ENCODE measurements around the gene RNF130.
"Not testable (repeated sequence)": the region's sequence is repeated elsewhere in the genome, so short reads cannot be mapped to it uniquely, and the experiment has no call there.

RNF130 gene

DNA sequence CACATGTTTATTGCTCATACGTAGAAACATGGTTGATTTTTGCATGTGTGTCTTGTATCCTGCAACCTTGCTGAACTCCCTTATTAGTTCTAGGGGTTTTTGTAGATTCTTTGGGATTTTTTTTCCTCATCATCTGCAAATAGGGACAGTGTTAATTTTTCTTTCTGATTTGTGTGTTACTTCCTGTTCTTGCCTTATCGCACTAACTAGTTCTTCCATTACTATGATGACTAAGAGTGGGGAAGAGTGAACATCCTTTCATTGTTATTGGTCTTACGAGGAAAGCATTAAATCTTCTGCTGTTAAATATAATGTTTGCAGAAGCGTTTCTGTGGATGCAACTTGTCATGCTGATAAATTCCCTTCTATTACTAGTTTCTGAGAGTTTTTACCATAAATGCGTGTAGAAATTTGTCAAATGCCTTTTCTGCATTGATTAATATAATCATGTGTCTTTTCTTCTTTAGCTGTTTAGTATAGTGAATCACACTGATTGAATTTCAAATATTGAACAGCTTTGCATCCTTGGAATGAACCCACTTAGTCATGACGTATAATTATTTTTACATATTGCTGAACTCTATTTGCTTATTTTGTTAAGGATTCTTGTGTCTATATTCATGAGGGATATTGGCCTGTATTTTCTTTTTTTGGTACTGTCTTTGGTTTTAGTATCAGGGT, 32.1 kb upstream of the RNF130 start:
- no peak for DNase-seq (ENCODE audit: low read depth in 1 of 2, low spot score in 1 of 2)

DNA sequence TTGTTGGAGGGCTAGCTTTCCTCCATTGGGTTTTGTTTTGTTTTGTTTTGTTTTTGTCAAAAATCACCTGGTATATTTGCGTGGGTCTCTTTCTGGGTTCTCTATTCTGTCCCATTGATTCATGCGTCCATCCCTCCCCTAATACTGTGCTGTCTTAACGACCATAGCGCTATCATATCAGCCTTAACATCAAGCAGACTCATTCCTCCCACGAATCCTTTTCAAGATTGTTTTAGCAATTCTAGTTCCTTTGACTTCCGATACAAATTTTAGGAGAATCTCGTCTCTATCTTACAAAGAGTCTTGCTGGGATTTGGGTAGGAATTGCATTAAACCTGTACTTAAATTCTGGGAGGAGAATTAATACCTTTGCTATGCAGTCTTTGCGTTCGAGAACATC, 31.1 kb upstream of the RNF130 start:
- DNase-seq (ENCODE audit: low read depth in 1 of 2, low spot score in 1 of 2) = no peak

DNA sequence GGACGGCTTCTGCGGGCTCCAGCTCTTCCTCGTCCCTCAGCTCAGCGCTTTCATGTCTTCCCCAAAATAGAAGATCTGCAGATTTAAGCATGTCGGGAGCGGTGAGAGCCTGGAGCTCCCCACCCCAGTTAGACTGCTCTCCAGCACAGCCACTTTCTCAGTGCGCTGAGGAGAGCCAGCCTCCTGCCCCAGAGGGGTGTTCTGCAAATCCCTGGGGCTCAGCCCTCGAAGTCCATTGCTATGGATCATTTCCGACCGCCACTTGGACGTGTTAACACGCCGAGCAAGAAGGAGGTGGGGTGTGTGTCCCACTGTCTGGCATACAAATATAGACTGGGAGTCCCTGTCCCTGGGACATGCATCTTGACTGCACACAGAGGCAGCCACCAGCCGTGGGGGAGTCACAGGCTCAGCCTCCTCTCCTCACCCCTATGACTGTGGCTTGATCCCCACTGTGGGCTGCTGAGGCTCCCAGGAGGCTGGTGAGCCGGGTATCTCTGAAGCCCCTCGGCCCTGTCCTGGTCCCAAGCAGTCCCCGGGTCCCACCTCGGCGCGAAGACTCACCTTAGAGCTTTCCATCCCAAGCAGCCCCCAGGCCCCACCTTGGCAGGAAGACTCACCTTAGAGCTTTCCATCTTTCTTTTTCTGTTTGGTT, 30.0 kb upstream of the RNF130 start:
- no peak for DNase-seq (ENCODE audit: low read depth in 1 of 2, low spot score in 1 of 2)

DNA sequence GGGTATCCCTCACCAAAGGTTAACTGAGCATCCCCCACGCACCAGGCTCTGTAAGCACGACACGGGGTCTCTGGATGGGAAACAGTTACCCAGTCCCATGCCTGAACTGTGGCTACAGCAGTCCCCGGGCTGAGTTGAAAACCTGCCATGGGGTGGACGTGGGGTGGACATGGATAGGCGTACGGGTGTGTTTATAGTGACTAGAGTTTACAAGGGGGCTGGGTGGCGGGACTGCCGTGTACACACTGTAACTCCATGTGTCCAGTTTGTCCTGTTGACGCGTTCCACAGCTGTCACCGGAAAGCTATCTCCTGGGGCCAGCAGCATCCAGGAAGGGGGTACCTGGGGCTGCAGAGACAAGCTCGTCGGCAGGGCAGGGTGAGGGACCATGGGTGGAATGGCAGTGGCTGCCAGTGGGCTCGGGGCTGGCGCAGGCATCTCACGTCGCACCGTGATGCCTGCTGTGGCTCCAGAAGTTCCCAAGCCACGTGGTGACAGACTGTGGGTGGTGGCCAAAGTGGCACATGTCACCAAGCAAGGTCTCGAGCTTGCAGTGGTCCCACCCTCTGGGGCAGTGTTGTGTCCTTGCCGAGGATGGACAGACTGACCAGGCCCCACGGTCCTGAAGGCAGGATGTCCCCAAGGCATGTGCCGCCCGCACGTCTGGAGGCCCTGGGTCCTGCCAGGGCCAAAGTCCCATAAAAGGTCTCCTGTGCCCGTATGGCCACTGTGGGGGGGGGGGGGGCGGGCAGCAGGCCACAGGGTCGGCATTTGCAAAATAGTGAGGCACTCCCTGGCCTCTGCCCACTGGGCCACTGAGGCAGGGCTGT, 29.3 kb upstream of the RNF130 start:
- DNase-seq (ENCODE audit: low read depth in 1 of 2, low spot score in 1 of 2) = no peak

DNA sequence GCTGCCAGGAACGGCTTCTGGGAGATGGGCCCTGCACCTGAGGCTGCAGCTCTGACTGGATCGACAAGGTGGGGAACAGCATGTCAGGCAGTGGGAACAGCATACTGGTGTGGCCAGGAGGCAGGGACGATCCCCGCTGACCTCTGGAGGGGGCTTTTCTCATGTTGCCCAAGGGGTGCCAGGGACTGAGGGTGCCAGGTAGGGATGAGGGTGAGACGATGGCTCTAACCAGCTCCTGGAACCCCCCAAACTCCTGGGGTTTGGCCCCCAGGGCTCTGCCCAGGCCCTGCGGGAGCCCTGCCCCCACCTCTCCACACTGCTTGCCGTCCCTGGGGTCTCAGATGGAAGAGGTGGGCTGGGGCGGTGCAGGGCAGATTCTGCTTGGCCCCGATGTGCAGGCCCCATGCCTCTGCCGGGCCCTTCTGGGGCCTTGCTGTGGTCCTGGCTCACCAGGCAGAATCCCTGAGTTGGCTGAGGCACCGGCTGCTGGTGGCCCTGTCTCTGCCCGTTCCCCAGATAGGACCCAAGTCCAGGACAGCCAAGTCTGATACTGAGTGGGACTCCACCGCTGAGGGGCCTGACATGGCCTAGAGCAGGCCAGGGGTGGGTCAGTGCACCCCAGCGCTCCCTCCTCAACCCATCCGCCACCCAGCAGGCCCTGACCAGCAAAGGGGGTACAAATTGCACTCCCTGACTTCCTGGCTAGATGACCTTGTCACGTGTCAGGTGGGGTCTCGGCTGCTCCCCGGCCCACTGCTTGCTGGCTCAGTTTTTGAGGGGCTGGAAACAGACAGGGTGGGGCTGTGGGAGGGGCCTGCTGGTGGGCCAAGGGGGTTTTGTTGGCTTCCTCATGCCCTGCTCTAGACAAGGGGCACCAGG, 28.4 kb upstream of the RNF130 start:
- no peak for DNase-seq (ENCODE audit: low read depth in 1 of 2, low spot score in 1 of 2)

DNA sequence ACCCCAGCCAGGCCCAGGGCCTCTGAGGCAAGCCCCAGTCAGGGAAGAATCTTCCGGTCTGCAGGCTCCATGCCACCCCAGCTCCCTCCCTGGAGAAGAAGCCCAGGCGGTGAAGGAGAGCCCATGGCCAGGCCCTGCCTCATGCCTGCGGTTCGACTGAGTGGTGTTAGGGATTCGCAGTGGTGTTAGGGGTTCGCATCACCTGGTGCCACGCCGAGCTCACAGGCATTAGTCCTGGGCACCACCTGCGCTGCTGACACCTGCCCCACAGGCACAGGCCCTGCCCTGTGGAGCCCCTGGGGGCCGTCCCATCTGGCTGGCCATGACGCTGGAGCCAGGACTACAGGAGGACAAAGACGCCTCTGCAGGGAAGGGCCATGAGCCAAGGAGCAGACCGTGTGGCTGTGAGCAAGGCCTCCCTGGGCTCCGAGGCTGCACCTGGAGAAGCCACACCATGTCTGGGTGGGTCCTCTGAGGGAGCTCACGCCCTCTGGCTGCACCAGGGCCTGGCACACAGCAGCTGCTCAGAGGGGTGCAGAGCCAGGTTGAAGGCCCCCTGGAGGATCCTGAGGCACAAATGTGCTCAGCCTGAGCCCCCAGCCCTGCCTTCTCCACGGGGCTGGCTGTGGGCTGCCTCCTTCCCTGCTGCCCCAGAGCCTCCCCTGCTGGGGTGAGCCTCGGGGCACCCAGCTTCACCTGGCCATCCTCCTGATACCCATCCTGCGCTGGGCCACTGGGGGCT, 27.6 kb upstream of the RNF130 start:
- no peak for DNase-seq (ENCODE audit: low read depth in 1 of 2, low spot score in 1 of 2)

DNA sequence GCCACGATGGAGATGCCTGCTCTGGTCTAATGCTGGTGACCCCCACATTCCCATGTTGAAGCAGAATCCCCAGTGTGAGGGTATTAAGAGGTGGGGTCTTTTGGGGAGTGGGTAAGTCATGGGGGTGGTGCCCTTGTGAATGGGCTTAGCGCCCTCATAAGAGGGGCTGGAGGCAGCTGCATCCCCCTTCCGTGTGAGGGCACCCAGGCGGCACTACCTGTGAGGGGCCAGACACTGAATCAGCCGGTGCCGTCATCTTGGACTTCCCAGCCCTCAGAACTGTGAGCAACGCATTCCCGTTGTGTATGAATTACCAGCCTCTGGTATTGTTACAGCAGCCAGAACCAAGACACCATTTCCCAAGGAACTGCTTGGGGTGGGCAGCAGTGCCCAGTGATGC, 27.0 kb upstream of the RNF130 start:
- no peak for DNase-seq (ENCODE audit: low read depth in 1 of 2, low spot score in 1 of 2)

DNA sequence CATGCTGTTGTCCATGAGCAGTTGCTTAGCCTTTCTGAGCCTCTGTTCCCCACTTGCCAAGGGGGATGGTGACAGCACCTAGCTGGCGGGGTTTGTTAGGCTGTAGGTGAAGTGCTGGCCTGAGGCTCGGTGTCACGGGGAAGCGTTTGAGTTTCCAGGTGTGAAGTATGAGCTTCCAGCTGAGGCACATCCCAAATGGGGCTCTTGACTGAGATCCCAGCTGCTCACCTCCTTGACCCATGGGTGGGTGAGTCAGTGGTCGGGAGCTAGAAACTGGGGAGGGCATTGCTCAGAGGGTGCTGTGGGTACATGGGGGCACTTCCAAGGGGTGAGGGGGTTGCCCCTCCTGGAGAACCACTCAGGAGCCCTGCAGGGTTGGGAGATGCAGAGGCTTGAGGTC, 26.4 kb upstream of the RNF130 start:
- no peak for DNase-seq (ENCODE audit: low read depth in 1 of 2, low spot score in 1 of 2)

DNA sequence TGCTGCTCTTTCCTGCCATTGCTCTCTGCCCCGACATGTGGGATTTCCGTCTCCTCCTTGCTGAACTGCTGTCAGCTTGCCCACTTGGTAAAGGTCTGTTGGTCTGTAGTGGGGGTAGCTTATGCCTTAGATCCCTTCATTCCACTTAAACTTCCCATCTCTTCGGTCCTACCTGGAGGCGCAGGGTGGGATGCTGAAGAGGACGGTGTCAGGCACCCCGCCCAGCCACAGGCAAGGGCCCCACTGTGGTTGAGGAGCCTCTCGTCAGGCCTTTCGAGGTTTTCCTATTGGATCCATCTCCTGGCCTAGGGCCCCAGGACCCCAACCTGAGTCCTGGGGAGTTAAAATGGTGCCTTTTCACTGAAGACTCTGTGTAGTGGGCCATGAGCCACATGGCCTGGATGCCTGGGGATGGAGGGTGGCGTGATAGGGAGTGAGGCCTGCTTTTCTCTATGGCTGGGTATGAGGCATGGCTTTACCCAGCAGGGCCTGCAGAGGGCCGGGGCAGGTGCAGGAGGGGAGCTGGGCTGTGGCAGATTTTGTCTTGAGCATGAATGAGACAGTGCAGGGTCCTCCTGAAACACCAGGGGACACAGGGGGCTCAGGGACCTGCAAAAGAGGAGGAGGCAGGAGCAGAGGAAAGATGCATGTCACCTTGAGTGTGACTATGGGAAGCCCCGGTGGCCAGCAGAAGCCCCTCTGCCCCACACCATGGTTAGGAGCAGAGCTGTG, 25.8 kb upstream of the RNF130 start:
- no peak for DNase-seq (ENCODE audit: low read depth in 1 of 2, low spot score in 1 of 2)

DNA sequence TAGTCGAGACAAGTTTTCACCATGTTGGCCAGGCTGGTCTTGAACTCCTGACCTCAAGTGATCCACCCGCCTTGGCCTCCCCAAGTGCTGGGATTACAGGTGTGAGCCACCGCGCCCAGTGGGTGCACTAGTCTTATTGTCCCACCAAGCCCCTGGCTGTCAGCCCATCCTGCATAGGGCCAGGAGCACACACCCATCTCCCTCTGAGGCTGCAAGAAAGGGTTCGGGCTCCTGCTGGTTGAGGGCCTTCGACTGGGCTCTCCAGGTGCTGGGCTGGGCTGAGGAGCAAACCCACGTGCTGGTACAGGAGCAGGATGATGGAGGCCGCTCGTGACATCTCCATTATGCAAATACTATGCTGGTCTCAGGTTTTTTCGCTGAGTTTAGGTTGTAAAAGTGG, 25.1 kb upstream of the RNF130 start:
- no peak for DNase-seq (ENCODE audit: low read depth in 1 of 2, low spot score in 1 of 2)

DNA sequence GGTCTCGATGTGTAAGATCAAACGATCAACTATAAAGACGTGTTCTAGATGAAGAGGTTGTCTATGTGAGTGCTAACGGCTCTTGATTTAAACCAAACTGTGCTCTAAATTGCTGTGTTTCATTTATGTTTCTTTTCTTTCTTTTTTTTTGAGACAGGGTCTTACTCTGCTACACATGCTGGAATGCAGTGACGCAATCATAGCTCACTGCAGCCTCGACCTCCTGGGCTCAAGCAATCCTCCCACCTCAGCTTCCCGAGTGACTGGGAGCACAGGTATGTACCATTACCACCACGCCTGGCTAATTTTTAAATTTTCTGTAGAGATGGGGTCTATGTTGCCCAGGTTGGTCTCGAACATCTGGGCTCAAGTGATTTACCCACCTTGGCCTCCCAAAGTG, 24.0 kb upstream of the RNF130 start:
- DNase-seq (ENCODE audit: low read depth in 1 of 2, low spot score in 1 of 2) = no peak

DNA sequence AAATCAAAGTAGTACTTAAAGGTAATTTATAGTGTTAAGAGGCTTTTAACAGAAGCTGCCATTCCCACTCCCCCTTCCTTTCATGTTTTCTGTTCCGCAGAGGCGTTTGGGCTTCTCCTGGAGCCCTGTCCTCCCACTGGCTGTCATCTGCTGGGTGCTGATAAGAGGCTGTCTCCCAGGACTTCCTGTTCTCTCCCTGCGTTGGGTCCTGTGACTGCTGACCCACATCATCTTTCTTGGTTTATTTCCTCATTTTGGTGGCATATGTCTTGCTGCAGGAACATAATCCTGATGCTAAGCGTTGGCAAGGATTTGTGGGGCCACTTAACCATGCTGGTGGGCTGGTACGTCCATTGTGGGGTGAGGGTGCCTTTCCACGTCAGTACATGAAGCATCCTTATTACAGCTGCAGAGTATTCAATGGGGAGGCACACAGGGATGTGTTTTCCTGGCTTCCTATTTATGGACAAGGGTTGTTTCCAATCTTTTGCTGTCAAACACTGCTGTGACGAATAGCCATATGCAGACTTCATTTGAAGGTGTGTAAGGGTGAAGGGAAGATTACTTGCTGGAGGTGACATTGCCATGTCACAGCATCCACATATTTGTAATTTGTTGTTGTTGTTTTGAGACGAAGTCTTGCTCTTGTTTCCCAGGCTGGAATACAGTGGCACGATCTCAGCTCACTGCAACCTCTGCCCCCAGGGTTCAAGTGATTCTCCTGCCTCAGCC, 22.3 kb upstream of the RNF130 start:
- DNase-seq (ENCODE audit: low read depth in 1 of 2, low spot score in 1 of 2) = no peak

DNA sequence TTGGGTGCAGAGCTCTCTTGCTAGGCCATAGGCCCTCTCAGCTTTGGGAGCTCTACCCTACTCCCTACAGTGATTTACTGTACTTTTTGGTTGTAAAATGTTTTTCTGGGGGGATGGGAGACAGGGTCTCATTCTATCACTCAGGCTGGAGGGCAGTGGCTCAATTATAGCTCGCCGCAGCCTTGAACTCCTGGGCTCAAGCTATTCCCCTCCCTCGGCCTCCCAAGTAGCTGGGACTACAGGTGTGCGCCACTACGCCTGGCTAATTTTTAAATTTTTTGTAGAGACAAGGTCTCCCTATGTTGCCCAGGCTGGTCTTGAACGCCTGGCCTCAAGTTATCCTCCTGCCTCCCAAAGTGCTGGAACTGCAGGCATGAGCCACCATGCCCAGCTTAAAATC, 21.7 kb upstream of the RNF130 start:
- no peak for DNase-seq (ENCODE audit: low read depth in 1 of 2, low spot score in 1 of 2)

DNA sequence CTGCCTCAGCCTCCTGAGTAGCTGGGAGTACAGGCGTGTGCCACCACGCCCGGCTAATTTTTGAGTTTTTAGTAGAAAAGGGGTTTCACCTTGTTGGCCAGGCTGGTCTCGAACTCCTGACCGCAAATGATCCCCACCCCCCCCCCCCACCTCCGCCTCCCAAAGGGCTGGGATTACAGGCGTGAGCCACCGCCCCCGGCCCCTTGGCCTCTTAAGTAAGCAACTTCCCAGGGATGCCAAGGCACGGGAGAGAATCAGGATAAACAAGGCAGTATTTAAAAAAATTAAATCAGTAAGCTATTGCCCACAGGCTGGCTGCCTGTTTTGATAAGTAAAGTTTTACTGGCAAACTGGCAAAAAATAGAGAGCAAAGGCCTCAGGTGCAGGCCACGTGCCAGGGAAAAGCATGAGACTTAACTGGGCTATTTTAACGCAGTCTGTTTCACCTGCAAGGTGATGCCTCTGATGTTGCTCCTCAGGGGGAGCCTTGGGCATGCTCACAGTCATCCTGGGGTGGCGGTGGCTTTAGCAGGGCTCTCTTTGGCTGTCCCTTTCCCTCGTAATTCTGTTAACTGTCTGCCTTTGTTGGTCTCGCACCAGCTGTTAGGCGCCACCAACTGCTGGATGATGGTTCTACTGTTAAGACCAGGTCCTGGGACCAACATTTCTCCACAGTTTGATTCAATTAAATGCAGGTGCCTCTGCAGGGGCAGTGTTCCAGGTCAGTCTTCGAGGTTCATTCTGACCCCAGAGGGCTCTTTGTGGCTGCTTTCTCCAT, 19.4 kb upstream of the RNF130 start:
- DNase-seq (ENCODE audit: low read depth in 1 of 2, low spot score in 1 of 2) = no peak

DNA sequence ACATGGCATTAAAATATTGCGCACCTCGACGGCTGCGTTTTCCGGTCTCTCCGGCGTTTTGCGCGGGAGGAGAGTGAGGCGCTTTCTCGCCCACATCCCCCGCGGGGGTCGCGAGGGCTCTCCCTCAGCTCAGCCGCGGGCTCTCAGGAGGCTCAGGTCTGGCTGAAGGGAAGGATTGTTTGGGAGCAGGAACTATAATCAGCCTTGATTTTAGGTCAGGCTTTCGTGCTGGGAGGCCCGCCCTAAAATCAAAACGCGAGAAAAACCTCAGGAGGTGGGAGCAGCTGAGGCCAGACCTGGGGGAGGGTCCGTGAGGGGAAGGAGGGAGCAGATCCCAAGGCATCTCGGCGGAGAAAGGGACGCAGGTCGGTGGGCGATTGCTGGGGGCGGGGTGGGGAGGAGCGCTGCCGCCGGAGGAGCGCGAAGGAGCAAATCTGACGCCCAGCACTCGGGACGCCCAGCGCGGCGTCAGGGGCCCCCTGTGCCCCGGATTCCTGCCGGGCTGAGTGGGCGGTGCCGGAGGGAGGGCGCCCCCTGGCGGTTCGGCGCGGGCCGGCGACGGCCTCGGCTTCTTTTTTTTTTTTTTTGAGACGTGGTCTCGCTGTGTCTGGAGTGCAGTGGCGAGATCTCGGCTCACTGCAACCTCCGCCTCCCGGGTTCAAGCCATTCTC, 18.7 kb upstream of the RNF130 start:
- DNase-seq (ENCODE audit: low read depth in 1 of 2, low spot score in 1 of 2) = peak; percentile 64 to 68

DNA sequence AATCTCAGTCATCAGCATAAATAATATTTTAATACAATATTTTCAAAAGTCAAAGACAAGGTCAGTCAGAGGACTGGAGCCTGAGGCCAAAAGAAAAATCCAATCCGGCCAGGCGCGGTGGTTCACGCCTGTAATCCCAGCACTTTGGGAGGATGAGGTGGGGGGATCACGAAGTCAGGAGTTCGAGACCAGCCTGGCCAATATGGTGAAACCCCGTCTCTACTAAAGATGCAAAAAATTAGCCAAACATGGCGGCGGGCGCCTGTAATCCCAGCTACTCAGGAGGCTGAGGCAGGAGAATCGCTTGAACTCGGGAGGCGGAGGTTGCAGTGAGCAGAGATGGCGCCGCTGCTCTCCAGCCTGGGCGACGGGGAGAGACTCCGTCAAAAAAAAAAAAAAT, 18.1 kb upstream of the RNF130 start:
- DNase-seq (ENCODE audit: low read depth in 1 of 2, low spot score in 1 of 2) = not testable (repeated sequence)

DNA sequence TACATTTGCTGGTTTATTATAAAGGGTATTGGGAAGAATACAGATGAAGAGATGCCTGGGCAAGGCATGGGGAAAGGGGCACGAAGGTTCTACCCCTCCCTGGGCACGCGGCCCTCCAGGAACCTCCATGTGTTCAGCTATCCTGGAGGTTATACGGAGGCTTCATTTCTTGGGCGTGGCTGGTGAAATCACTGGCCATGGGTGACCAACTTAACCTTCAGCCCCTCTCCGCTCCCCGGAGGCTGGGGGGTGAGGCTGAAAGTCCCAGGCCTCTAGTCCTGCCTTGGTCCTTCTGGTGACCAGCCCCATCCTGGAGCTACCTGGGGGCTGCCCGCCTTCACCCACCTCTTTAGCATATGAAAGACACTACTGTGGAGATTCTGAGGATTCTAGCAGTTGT, 17.0 kb upstream of the RNF130 start:
- DNase-seq (ENCODE audit: low read depth in 1 of 2, low spot score in 1 of 2) = no peak

DNA sequence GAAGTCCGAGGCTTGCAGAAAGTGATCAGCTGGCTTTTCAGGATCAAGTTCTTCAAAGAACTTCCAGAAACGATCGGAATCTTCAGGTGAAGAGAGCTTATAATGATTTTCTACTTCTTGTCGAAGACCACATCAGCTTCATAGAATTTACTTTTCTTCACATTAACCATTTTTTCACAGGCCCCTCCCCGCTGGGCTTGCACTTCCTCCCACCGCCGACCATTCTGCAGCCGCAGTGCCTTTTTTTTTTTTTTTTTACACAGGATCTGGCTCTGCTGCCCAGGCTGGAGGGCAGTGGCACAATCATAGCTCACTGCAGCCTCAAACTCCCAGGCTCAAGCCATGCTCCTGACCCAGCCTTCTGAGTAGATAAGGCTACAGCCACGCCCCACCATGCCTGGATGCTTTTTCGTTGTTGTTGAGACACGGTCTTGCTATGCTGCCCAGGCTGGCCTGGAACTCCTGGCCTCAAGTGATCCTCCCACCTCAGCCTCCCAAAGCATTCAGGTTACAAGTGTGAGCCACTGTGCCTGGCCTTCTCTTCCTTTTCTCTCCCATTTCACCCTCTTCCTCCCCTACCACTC, 15.3 kb upstream of the RNF130 start:
- DNase-seq (ENCODE audit: low read depth in 1 of 2, low spot score in 1 of 2) = no peak
